Dermis lymphatic vessel endothelial cell (primary cell): ENCODE data around the gene ZNF793. TPM values are rescaled to one million over a fixed set of nuclear protein-coding genes. Genes with fewer than 3 reads are reported as not detected.

Source experiments
- total RNA-seq: library from RNA; depleted of rRNA; stranded (reverse); fragments of >200 nt; gene quantifications from 2 replicates; pipeline ENCODE4 v1.2.1, GENCODE V29; 2014

The ZNF793 gene
- total RNA-seq = 0.22 and 0.86 TPM in 2 replicates

DNA sequence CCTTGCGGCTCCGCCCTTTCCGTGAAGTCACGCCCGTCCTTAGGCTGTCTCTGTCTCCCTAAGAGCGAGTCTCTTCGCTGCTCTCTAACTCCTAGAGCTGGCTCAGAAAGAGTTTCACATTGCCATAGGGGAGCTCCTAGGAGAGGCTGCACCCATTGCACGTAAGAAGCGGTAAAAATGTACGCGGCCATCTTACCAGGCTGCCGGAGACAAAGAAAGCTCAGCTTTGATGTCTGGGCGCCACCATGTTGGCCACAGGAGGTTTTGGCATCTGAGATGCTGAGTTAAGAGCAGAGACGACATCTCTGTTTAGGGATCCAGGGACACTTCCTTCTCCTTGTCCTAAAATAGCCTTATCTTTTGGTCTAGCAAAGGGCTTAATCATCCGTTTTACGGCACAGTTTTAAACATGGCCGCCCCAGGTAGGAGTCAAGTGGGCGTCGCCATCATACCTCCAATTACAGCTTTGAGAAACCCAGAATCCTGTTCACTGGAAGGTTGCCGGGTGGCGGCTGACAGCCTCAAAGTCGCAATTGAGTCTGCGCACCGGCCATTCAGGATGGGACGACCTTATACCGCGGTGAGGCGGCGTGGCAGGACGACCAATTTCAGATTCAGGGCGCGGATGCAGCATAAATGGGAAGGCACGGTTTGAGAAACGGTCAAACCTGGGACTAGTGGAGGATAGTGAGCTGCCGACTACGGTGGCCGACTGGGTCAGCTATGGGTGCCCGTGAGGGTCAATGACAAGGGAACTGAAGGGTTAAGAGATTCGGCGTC, at the start of gene ZNF793:
TSS of gene ZNF793 (plus strand) at position 553 of the 780 bp plus-strand sequence. CDS start 16,501 bp downstream, outside the sequence.

DNA sequence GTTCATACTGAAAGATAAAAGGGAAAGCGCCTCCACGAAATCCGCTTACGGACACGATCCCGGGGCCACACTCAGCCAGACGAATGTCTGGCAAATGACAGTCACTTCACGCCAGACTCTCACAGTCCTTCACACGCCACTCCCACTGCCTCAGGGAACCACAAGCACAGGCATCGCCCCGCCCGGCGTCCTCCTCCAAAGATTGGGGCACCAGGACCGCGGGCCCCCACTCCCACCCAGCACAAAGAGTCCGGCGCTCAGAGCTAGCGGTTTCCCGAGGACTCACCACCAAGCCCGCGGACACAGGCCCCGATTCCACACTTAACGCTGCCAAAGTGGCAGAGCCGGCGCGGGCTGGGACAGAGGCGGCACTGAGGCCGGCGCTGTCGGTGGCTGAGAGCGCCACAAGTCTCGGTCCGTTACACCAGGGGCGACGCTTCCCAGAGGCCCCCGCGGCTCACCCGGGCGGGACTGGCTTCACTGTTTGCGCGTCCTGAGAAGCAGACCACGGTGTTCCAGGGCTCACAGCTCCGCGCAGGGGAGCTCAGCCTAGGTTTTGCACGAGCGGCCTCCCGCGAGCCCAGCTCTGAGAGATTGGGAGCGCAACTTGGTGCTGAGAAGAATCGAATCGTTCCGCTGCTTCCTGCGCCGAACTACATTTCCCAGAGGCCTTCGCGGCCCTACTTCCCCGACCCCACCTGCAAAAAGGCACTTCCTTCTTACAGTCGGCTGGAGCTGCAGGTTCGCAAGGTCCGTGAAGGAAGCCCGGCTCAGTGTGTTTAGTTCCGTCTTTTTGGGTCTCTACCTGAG, 39.7 kb upstream of the ZNF793 start, which contains the start of gene ZNF569:
TSS of gene ZNF569 (minus strand) at position 647 of the 810 bp plus-strand sequence. CDS start 22,523 bp downstream, outside the sequence.

DNA sequence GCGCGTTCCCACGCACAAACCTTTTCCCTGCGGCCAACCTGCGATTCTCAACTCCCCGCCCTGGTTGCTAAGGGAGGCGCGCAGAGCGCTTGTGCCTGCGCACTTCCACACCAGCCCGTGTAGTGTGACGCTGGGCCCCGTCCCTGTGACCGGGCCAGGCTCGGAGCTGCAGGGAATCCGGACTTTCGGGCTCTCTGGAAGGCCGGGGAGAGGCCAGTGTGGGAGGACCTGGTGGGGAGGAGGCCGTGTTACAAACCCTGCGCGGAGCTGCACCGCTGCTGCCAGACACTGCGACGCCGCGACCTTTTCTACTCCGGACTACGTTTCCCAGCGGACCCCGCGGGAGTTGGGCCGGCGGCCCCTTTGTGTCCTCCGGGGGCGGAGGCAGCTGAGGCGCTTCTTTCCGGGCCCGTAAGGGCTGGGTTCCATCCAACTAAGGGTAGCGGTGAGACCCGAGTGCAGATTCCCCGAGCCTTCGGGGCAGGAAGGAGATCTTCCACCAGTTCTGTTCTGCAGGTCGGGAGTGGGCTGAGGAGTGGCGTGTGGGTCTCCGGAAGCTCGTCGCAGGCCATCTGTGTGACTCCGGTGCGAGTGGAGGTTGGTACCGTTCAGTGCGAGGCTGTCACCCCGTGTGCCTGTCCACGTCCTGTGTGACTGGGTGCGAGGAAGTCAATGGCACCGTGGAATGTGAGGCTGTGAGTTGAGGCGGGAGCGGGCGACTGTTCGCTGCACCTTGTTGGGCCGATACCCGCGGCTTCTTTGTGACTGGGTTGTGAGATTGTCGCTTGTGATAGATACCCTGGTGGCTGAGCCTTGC, 37.6 kb upstream of the ZNF793 start, which contains the start of gene ZNF570:
TSS of gene ZNF570 (plus strand) at position 396 of the 817 bp plus-strand sequence. CDS start 999 bp downstream, outside the sequence.

Other genes starting within 250 kb of the ZNF793 start
- gene ZNF527, start 135.8 kb upstream of the ZNF793 start, total RNA-seq = 3.9 and 7.6 TPM in 2 replicates
- 4.4 and 8.5 TPM in 2 replicates for gene ZNF569, start 39.5 kb upstream of the ZNF793 start, total RNA-seq
- gene ZNF570, start 37.6 kb upstream of the ZNF793 start, total RNA-seq = 8.0 and 9.1 TPM in 2 replicates
- gene ZNF571, start 87.9 kb downstream of the ZNF793 start, total RNA-seq = 1.8 and 2.9 TPM in 2 replicates
- gene ZNF540, start 87.9 kb downstream of the ZNF793 start, total RNA-seq = 0.33 and 0.34 TPM in 2 replicates
- gene ZFP30, start 148.5 kb downstream of the ZNF793 start, total RNA-seq = 11.4 and 16.6 TPM in 2 replicates
- 1.7 and 3.1 TPM in 2 replicates for gene ZNF607, start 212.8 kb downstream of the ZNF793 start, total RNA-seq